Liver (tissue), 3 donors: Measurements from ENCODE around the gene SUCLG2.

Source experiments
- EGR1 ChIP-seq, 2 donors: IDR thresholded peaks; 2 replicates each; pipeline ENCODE4 v1.6.1; 2016 to 2018; ENCODE audit warnings: antibody characterized with exemption in 2 of 2, low read depth in 2 of 2
- GABPA ChIP-seq, 2 donors: IDR thresholded peaks in 1 of 2; conservative IDR thresholded peaks in 1 of 2; 2 replicates each; pipeline ENCODE4 v1.6.1; 2016; ENCODE audit warnings: antibody characterized with exemption in 2 of 2, mild to moderate bottlenecking in 1 of 2, moderate library complexity in 1 of 2
- JUND ChIP-seq, 2 donors: IDR thresholded peaks; 2 replicates each; pipeline ENCODE4 v1.6.1; 2016; ENCODE audit warnings: antibody characterized with exemption in 2 of 2
- TF ChIP-seq, protein P1 (sequence below): fragments of 150-350 bp; IDR thresholded peaks from 2 replicates; pipeline ENCODE4 v1.5.1; 2017; ENCODE audit warnings: improper control_type of control experiment, low read depth, low read length; ENCODE audit not compliant: missing input control
- TF ChIP-seq, protein P2 (sequence below): IDR thresholded peaks from 2 replicates; pipeline ENCODE4 v1.6.1; 2016; ENCODE audit warnings: antibody characterized with exemption
- donor health status: healthy.
- donor health status: healthy.

DNA sequence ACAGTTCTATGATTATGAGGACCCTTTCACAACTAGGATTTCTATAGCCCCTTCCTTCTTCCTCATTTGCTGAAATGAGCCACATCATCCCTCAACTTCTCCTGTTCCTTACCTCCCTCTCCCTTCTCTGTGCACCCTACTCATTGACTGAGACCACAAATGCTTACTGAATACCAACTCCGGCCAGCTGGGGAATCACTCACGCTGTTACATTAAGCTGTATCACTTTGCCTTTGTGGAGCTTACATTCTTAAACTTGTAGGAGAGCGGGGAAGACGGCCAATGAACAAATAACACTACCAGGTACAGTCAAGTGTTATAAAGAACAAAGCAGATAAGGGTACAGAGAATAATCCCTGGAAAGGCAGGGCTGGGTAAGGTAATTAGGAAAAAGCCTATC lies 5.7 kb downstream of the SUCLG2 start:
- TF ChIP-seq, protein P1, sequence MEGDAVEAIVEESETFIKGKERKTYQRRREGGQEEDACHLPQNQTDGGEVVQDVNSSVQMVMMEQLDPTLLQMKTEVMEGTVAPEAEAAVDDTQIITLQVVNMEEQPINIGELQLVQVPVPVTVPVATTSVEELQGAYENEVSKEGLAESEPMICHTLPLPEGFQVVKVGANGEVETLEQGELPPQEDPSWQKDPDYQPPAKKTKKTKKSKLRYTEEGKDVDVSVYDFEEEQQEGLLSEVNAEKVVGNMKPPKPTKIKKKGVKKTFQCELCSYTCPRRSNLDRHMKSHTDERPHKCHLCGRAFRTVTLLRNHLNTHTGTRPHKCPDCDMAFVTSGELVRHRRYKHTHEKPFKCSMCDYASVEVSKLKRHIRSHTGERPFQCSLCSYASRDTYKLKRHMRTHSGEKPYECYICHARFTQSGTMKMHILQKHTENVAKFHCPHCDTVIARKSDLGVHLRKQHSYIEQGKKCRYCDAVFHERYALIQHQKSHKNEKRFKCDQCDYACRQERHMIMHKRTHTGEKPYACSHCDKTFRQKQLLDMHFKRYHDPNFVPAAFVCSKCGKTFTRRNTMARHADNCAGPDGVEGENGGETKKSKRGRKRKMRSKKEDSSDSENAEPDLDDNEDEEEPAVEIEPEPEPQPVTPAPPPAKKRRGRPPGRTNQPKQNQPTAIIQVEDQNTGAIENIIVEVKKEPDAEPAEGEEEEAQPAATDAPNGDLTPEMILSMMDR: no peak
- TF ChIP-seq JUND (IDR thresholded peaks at IDR 0.05) (no peak), GABPA (IDR thresholded peaks at IDR 0.05 in 1 of 2, conservative IDR thresholded peaks at IDR 0.05 in 1 of 2) (no peak), EGR1 (IDR thresholded peaks at IDR 0.05; ENCODE audit: low read depth in 2 of 2) (no peak)
- TF ChIP-seq, protein P2, sequence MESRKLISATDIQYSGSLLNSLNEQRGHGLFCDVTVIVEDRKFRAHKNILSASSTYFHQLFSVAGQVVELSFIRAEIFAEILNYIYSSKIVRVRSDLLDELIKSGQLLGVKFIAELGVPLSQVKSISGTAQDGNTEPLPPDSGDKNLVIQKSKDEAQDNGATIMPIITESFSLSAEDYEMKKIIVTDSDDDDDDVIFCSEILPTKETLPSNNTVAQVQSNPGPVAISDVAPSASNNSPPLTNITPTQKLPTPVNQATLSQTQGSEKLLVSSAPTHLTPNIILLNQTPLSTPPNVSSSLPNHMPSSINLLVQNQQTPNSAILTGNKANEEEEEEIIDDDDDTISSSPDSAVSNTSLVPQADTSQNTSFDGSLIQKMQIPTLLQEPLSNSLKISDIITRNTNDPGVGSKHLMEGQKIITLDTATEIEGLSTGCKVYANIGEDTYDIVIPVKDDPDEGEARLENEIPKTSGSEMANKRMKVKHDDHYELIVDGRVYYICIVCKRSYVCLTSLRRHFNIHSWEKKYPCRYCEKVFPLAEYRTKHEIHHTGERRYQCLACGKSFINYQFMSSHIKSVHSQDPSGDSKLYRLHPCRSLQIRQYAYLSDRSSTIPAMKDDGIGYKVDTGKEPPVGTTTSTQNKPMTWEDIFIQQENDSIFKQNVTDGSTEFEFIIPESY: no peak
